GM21825 (cell line): Measurements from ENCODE around the gene PSMA7.
A peak's percentile ranks its signal among the peaks of the same experiment; 100 is the strongest.

Experiments
- ATAC-seq: cut with Tn5 transposase; IDR thresholded peaks from one replicate; pipeline ENCODE4 v1.9.1; 2021; ENCODE audit warnings: mild to moderate bottlenecking, moderate library complexity; ENCODE audit not compliant: unreplicated experiment

Gene PSMA7

GRCh38 chr20:62137478-62138203 lies 5.6 kb downstream of the PSMA7 start:
- ATAC-seq, result no peak

GRCh38 chr20:62137092-62137384 lies 6.2 kb downstream of the PSMA7 start:
- no peak for ATAC-seq

GRCh38 chr20:62136283-62137091 lies 6.7 kb downstream of the PSMA7 start:
- no peak for ATAC-seq

- ATAC-seq, result no peak
Measured at GRCh38 chr20:62135573-62136266, 7.5 kb downstream of the PSMA7 start.

GRCh38 chr20:62134735-62135231 lies 8.4 kb downstream of the PSMA7 start:
- ATAC-seq, result no peak

GRCh38 chr20:62133864-62134263 lies 9.3 kb downstream of the PSMA7 start:
- ATAC-seq, result no peak

GRCh38 chr20:62133051-62133845 lies 9.9 kb downstream of the PSMA7 start:
- ATAC-seq, result no peak

GRCh38 chr20:62132421-62132820 lies 10.8 kb downstream of the PSMA7 start:
- ATAC-seq, result no peak

- no peak for ATAC-seq
Measured at GRCh38 chr20:62131560-62132320, 11.5 kb downstream of the PSMA7 start.

- no peak for ATAC-seq
Measured at GRCh38 chr20:62129731-62130531, 13.3 kb downstream of the PSMA7 start.

- ATAC-seq, result no peak
Measured at GRCh38 chr20:62128502-62128901, 14.7 kb downstream of the PSMA7 start.

GRCh38 chr20:62127799-62128198 lies 15.4 kb downstream of the PSMA7 start:
- ATAC-seq, result no peak

- no peak for ATAC-seq
Measured at GRCh38 chr20:62126141-62126540, 17.1 kb downstream of the PSMA7 start.

GRCh38 chr20:62123450-62124118 lies 19.6 kb downstream of the PSMA7 start:
- no peak for ATAC-seq

GRCh38 chr20:62122654-62123449 lies 20.3 kb downstream of the PSMA7 start:
- ATAC-seq, result peak; percentile 19

- peak; percentile 74 for ATAC-seq
Measured at GRCh38 chr20:62121776-62122653, 21.2 kb downstream of the PSMA7 start, which contains the start of gene LSM14B. Gene LSM14B (plus strand): TSS chr20:62122475. CDS start chr20:62122667, 192 bp downstream.
